Pancreas (tissue), 10 donors: ENCODE results near the gene NELFCD. TPM values are rescaled to one million over a fixed set of nuclear protein-coding genes. Genes with fewer than 3 reads are reported as not detected.

Source experiments
- ATAC-seq, 4 donors: fragments of 200-7000 bp; cut with Tn5 transposase; one replicate each; pipeline versions ENCODE4 v1.8.0 to v1.9.1; 2020; ENCODE audit warnings: mild to moderate bottlenecking in 4 of 4, moderate library complexity in 4 of 4
- DNase-seq, 6 donors: peaks; one replicate each; pipeline ENCODE4 v3.0.0-alpha.2; 2020
- FAIRE-seq: peaks from 2 replicates; lab custom pipeline; 2012; peaks lifted over from hg19 to GRCh38; lab: Jason Lieb, UNC
- H3K27ac ChIP-seq, 4 donors: fragments of 200-600 bp; sonication (generic); 1 replicate in 3 of 4; 2 replicates in 1 of 4; pipeline versions ENCODE4 v1.5.0 to v1.8.0; 2020
- H3K27me3 ChIP-seq, 4 donors: fragments of 200-600 bp; one replicate each; pipeline ENCODE4 v1.8.0; 2021
- H3K36me3 ChIP-seq, 3 donors: fragments of 200-600 bp; sonication (generic) in 1 of 3; one replicate each; pipeline versions ENCODE4 v1.5.0 to v1.8.0; 2020 to 2021
- H3K4me1 ChIP-seq, 3 donors: fragments of 200-600 bp; one replicate each; pipeline ENCODE4 v1.8.0; 2021
- H3K4me3 ChIP-seq, 4 donors: fragments of 200-600 bp; sonication (generic) in 2 of 4; one replicate each; pipeline versions ENCODE4 v1.5.0 to v1.8.0; 2020 to 2021
- H3K9me3 ChIP-seq, 4 donors: fragments of 200-600 bp; one replicate each; pipeline ENCODE4 v1.8.0; 2021
- CTCF ChIP-seq, 4 donors: fragments of 200-600 bp; sonication (generic) in 3 of 4; IDR thresholded peaks; one replicate each; pipeline versions ENCODE4 v1.5.0 to v1.8.0; 2021; ENCODE audit warnings: antibody characterized with exemption in 4 of 4
- WGBS, 2 donors: extraction: QIAGEN DNeasy Blood & Tissue Kit; methylation state at CpG; one replicate each; pipeline ENCODE4 v1.1.7; 2013; 5-methylcytosine and 5-hydroxymethylcytosine counted together
- intact Hi-C, 3 donors: fragments of 100-400 bp; cut with DNase I; formaldehyde crosslinking; loops; one replicate each; pipeline versions ENCODE4 v1.11.1 to v1.14.2; 2022
- polyA plus RNA-seq, 2 donors: library from polyadenylated mRNA; stranded (reverse); fragments of 200-250 nt; gene quantifications; one replicate each; pipeline ENCODE4 v1.2.3, GENCODE V29; 2013
- total RNA-seq, 6 donors: library from RNA; stranded (reverse); fragmentation: NEBNext Ultra II Directional in 4 of 6; extraction: Animal tissue kit (Norgen Biotek cat#: 25700) in 4 of 6; gene quantifications; one replicate each; pipeline versions ENCODE4 v1.2.1 to v1.2.4, GENCODE V29; 2021 to 2023
- donor health status: healthy with polysubstance abuse.
- donor health status: DM: no; HTN: no; CAD: no; lungs with moderate emphysema.
- donor health status: DM: no; HTN: no; CAD: no.
- donor health status: control.
- donor health status: control.
- donor health status: Bipolar disorder and iron deficiency.
- donor health status: DM: yes; HTN: yes; CAD: no.
- donor health status: DM: no; HTN: no; CAD: no.
- donor health status: DM: no; HTN: no; CAD: no.
- donor health status: DM: yes; HTN: yes; CAD: no.

Gene NELFCD
- total and polyA plus RNA-seq, 8 donors: 17.3 to 66.4 (median 29.4) TPM

GRCh38 chr20:58971429-58971828, 9.6 kb upstream of the NELFCD start:
- Histone ChIP-seq H3K4me3 (no peak overlapping the region), H3K36me3 (no peaks in the 10 kb centered on the region), H3K27me3 (no peaks in the 10 kb centered on the region), H3K9me3 (no peaks in the 10 kb centered on the region), H3K4me1 (no peaks in the 10 kb centered on the region), H3K27ac (no peak overlapping the region)
- no peak for TF ChIP-seq CTCF (IDR thresholded peaks at IDR 0.05)
- WGBS, 2 donors: 77 to 79% methylated on average over 6 of the region's 6 CpGs
- ATAC-seq: no peak
- FAIRE-seq: no peak
- DNase-seq: no peak
- intact Hi-C loops: loop anchor here in 1 of 3 donors (10.0 kb wide), 1 partner anchor 77 kb away; no protein-coding TSS in a partner anchor

GRCh38 chr20:58973179-58973578, 7.9 kb upstream of the NELFCD start:
- intact Hi-C loops: loop anchor here in 1 of 3 donors (10.0 kb wide), 1 partner anchor 78 kb away; no protein-coding TSS in a partner anchor
- DNase-seq: no peak
- Histone ChIP-seq H3K4me3 (no peak overlapping the region), H3K4me1 (no peaks in the 10 kb centered on the region), H3K27ac (no peak overlapping the region), H3K36me3 (no peaks in the 10 kb centered on the region), H3K27me3 (no peaks in the 10 kb centered on the region), H3K9me3 (no peaks in the 10 kb centered on the region)
- WGBS, 2 donors: 75 to 88% methylated on average over 4 of the region's 4 CpGs
- TF ChIP-seq CTCF (IDR thresholded peaks at IDR 0.05): no peak
- no peak for ATAC-seq
- FAIRE-seq: no peak

- WGBS, 2 donors: 83 to 84% methylated on average over 3 of the region's 3 CpGs
- Histone ChIP-seq H3K27me3 (no peaks in the 10 kb centered on the region), H3K27ac (no peak overlapping the region), H3K36me3 (no peaks in the 10 kb centered on the region), H3K4me3 (no peak overlapping the region), H3K9me3 (no peaks in the 10 kb centered on the region), H3K4me1 (no peaks in the 10 kb centered on the region)
- FAIRE-seq: no peak
- ATAC-seq: no peak
- no peak for DNase-seq
- intact Hi-C loops: loop anchor here in 1 of 3 donors (10.0 kb wide), 1 partner anchor 79 kb away; no protein-coding TSS in a partner anchor
- TF ChIP-seq CTCF (IDR thresholded peaks at IDR 0.05): no peak
These were observed 7.2 kb upstream of the NELFCD start for GRCh38 chr20:58973866-58974265.

GRCh38 chr20:58975353-58975752, 5.7 kb upstream of the NELFCD start:
- no peak overlapping the region for H3K27ac ChIP-seq
- no peaks in the 10 kb centered on the region for H3K4me1 ChIP-seq
- WGBS, 2 donors: 86 to 89% methylated on average over 1 of the region's 1 CpG
- no peaks in the 10 kb centered on the region for H3K9me3 ChIP-seq
- no peaks in the 10 kb centered on the region for H3K36me3 ChIP-seq
- FAIRE-seq: no peak
- no peak overlapping the region for H3K4me3 ChIP-seq
- DNase-seq: no peak
- ATAC-seq: no peak
- no peak for TF ChIP-seq CTCF (IDR thresholded peaks at IDR 0.05)
- H3K27me3 ChIP-seq: no peaks in the 10 kb centered on the region
- intact Hi-C loops: loop anchor here in 1 of 3 donors (10.0 kb wide), 1 partner anchor 81 kb away; no protein-coding TSS in a partner anchor

GRCh38 chr20:58976061-58976730, 4.9 kb upstream of the NELFCD start:
- no peak for ATAC-seq
- Histone ChIP-seq H3K4me1 (no peaks in the 10 kb centered on the region), H3K27me3 (no peaks in the 10 kb centered on the region), H3K9me3 (no peaks in the 10 kb centered on the region), H3K4me3 (no peak overlapping the region), H3K36me3 (no peaks in the 10 kb centered on the region), H3K27ac (no peak overlapping the region)
- TF ChIP-seq CTCF (IDR thresholded peaks at IDR 0.05): no peak
- intact Hi-C loops: loop anchor here in 1 of 3 donors (10.0 kb wide), 1 partner anchor 81 kb away; no protein-coding TSS in a partner anchor
- WGBS, 2 donors: 82 to 87% methylated on average over 3 of the region's 3 CpGs
- DNase-seq: no peak
- no peak for FAIRE-seq
